ENCODE data around the gene GRIP1.

GRIP1 gene

DNA sequence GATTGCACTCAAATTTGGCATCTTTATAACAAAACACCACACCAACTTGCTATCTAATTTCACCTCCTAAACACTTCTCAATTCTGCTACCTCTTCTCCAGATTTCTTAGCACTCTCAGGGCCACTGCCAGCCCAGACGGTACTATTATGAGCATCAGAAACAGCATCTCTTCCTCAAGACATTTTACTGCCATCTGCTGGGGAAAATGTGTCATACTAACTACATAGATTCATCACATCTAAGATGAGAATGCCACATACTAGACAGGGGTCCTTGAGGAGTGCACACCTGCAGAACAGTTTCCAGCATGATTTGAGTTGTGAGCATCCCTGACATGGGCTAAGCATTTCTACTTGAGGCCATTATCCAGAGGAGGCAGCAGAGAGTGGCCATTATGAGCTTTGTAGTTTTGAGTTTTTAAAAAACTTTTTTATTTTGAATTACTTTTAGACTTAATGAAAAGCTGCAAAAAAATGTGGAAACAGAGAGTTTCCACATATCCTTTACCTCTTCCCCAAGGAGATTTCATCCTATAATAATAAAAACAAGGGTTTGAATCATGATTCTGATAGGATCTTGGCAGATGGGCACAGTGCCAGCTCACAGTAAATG, 15.1 kb upstream of the GRIP1 start:
- DNase-seq (ENCODE audit: low read depth in 2 of 2): no peak

- no peak for DNase-seq (ENCODE audit: low read depth in 2 of 2)
These were observed 14.1 kb upstream of the GRIP1 start for GRCh38 chr12:66692986-66693385.

- no peak for DNase-seq (ENCODE audit: low read depth in 2 of 2)
These were observed 13.3 kb upstream of the GRIP1 start for GRCh38 chr12:66692170-66692569.

DNA sequence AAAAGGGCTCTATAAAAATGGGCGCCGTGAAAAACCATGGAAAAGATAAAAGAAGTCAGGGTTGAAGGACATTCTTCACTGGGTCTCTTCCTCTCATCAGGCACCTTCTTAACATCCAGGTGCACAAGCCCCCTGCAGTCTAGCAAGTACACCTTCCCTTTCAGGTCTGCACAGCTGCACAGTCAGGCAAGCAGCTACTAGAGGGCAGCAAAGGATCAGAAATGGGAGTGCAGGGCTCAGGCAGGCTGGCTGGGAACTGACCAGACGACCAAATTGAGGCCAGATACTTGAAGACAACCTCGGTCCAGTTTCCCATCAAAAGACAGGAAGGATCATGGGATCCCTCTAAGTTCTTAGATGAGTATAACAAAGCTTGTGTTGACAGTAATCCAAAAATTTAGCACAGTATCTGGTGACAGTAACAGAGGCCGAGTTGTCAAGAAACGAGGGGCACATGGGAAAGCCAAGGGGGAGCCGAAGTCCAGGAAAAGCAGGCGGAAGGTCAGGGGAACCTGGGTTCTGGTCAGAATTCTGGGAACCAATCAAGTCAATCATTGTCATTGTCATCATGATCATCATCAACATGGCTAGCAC, 10.1 kb upstream of the GRIP1 start:
- peak in 1 of 2 donors; percentile 12 for DNase-seq (ENCODE audit: low read depth in 2 of 2)

DNA sequence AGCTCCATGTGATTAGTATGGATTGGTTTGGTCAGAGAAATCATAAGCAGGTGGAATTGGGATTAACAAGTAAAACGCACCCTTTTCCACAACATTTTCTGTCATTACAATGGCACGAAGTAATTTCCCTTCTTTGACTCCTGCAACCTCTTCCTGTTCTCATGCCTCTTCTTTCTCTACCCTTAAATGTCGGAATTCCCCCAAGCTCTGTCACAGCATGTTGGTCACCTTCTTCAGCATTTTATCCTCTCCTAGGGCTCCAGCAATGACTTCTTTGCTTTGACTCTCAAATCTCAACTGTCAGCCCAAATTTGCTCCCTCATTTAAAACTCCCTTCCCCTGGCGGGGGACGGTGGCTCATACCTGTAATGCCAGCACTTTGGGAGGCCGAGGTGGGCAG, 5.3 kb upstream of the GRIP1 start:
- no peak for DNase-seq (ENCODE audit: low read depth in 2 of 2)

DNA sequence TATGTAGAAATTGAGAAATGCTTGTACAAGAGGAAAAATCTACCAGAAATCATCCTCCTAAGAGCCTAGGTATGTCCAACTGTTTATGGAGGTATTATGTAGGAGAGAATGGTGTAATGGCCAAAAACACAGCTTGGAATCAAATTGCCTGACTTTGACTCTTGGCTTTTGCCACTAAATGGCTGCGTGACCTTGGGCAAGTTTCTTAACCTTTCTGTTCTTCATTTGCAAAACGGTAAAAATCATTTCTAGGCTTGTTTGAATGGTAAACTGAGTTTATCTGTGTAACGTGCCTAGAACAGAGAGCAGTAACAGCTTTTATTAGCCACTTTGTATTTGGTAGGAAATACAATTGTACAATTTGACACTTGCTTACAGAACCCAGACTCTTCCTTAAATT, 4.9 kb upstream of the GRIP1 start:
- DNase-seq (ENCODE audit: low read depth in 2 of 2): no peak

- no peak for DNase-seq (ENCODE audit: low read depth in 2 of 2)
These were observed 4.2 kb upstream of the GRIP1 start for GRCh38 chr12:66683073-66683472.

DNA sequence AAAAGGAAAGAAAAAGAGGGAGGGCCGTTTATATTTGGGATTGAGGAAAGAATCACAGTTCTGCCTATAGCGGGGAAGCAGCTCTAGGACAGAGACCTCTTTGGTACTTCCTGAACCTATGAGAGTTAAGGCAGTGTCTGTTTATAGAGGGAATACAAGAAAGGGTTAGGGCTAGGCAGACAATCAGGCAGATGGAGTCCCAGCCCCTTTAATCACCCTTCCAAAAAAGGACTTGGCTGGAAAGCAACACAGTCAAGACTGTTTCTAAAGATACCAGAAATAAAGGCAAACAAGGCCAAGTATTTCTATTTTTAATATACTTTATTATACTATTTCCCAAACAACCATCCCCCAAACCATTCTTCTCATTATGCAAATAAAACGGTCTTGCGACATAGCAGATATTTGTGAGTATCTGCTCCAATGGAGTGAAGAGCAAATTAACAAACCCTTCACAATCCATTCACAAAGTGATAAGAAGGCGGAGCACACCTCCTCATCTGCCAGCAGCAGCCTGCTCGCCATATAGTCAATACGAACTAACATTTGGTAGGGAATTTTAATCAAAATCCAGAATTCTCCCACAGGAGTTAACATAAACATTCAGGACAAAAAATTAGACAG, 697 bp upstream of the GRIP1 start:
- no peak for DNase-seq (ENCODE audit: low read depth in 2 of 2)

GRCh38 chr12:66676241-66676640, 2.6 kb downstream of the GRIP1 start:
- DNase-seq (ENCODE audit: low read depth in 2 of 2): no peak

DNA sequence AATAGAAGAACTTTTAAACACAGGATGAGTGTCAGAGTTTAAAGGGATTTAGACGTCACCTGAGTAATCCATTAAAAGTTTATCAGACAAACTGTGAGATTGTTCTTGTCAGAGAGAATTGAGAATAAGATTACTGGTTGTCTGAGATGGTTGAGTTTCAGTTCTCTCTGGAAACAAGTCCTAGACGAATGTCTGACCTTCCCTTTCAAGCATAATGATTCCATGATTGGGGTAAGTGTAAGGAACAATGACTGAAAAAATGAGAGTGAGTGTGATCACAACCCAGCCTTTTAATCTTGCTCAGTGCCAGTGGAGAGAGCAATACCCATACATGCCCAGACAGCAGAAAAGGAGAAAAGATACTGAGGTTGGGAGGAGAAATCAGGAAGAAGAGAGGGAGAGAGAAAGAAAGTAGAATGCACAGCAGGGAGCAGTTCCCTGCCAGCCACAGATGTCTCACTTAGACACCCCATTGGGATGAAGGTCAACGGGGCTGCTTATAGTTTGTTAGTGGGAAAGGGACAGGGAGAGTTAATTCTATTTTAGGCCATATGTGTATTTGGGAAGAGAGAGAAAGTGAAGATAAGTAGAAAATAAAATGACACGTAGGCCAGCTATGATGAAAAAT, 4.3 kb downstream of the GRIP1 start:
- DNase-seq (ENCODE audit: low read depth in 2 of 2): no peak

GRCh38 chr12:66669541-66669940, 9.3 kb downstream of the GRIP1 start:
- no peak for DNase-seq (ENCODE audit: low read depth in 2 of 2)

- DNase-seq (ENCODE audit: low read depth in 2 of 2): no peak
These were observed 10.6 kb downstream of the GRIP1 start for GRCh38 chr12:66668311-66668710.

DNA sequence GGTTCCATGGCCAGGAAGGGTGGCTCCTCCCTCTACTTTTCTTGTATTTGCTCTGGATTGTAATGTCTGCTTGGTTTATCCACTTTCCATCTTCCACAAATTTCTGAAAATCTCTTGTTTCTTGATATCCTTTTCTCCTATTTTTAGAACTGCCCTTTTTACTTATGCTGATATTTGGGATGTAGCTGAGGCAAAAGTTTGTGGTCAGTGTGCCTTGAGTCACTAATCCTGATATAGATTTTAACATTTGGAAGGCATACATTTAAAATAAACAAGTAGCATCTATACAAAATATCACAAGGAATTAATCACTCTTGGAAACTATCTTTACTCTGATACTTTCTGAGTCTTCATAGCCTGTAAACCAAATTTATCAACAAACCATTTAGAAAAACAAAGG, 11.0 kb downstream of the GRIP1 start:
- DNase-seq (ENCODE audit: low read depth in 2 of 2): no peak

DNA sequence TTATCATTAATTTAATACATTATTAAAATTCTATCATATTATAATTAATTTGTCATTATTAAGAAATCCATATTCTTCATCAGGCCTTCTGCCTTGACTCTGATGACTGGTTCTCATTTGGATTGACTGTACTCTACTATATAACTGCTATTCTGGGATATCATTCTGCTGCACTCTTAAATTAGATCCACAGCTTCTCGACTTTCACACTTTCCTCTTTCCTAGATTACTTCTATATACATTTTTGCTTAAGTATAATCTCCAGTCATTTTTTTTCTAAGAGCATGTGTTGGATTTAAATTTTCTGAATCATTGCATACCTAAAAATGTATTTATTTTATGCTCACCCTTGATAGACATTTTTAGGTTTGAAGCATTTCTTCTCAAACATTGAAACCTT, 12.4 kb downstream of the GRIP1 start:
- no peak for DNase-seq (ENCODE audit: low read depth in 2 of 2)

GRCh38 chr12:66665435-66665985, 13.4 kb downstream of the GRIP1 start:
- DNase-seq (ENCODE audit: low read depth in 2 of 2): no peak

DNA sequence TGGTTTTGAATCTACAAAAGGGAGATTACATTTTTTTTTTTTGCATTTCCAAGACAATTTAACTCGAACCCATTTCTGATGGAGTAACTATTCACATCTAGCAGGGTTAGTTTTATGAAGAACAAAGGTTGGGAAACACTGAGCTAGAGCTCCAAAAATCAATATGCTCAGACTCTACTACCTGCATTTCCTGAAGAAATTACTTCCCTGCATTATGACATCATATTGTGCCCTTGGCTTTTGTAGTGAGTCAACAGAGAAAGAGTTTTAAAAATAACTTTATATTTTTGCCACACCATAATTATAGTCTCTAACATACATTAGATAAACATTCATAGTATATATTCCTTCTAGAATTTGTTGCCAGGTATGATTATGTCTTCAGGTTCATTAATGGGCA, 14.8 kb downstream of the GRIP1 start:
- DNase-seq (ENCODE audit: low read depth in 2 of 2): no peak

DNA sequence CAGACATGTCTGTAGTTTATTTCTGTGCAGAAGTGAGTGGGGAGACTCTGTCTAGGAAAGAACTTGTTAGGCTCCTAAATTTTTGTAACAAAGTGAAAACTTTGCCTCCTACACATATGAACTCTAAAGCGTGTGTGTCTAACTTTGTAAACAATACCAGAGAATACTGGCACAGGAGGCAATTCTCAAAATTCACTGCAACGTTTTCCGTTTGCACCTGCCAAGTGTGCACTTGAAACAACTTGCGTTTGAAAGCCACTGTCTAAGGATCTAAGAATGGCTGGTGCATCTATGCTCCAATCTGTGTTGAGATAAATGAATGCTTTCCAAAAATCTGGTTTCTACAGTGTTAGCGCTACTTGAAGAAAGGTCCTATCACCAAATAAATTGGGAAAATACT, 15.3 kb downstream of the GRIP1 start:
- DNase-seq (ENCODE audit: low read depth in 2 of 2): no peak

GRCh38 chr12:66662729-66663128, 16.1 kb downstream of the GRIP1 start:
- no peak for DNase-seq (ENCODE audit: low read depth in 2 of 2)

GRCh38 chr12:66662179-66662578, 16.7 kb downstream of the GRIP1 start:
- no peak for DNase-seq (ENCODE audit: low read depth in 2 of 2)

- no peak for DNase-seq (ENCODE audit: low read depth in 2 of 2)
These were observed 17.5 kb downstream of the GRIP1 start for GRCh38 chr12:66661357-66661756.

- no peak for DNase-seq (ENCODE audit: low read depth in 2 of 2)
These were observed 25.1 kb downstream of the GRIP1 start for GRCh38 chr12:66653796-66654195.

GRCh38 chr12:66648033-66648735, 30.7 kb downstream of the GRIP1 start:
- no peak for DNase-seq (ENCODE audit: low read depth in 2 of 2)
